Ishikawa (cell line): ENCODE data around the gene ZNF667.

Experiments
- EGR1 ChIP-seq: IDR thresholded peaks from 2 replicates; pipeline ENCODE4 v1.6.1; 2012
- EP300 ChIP-seq: IDR thresholded peaks from 2 replicates; pipeline ENCODE4 v1.6.1; 2012; ENCODE audit warnings: borderline replicate concordance
- NFIC ChIP-seq: IDR thresholded peaks from 2 replicates; pipeline ENCODE4 v1.6.1; 2012
- RAD21 ChIP-seq: IDR thresholded peaks from 2 replicates; pipeline ENCODE4 v1.6.1; 2012; ENCODE audit warnings: low read depth
- REST ChIP-seq: IDR thresholded peaks from 2 replicates; pipeline ENCODE4 v1.6.1; 2012; ENCODE audit warnings: low read depth, mild to moderate bottlenecking
- TAF1 ChIP-seq: IDR thresholded peaks from 2 replicates; pipeline ENCODE4 v1.6.1; 2012; ENCODE audit warnings: low read depth, mild to moderate bottlenecking
- YY1 ChIP-seq: IDR thresholded peaks from 2 replicates; pipeline ENCODE4 v1.6.1; 2012; ENCODE audit warnings: low read depth

- TF ChIP-seq EGR1 = no peak
- no peak for TF ChIP-seq RAD21
- no peak for TF ChIP-seq NFIC
- no peak for TF ChIP-seq YY1
- no peak for TF ChIP-seq EP300
- TF ChIP-seq REST = no peak
- TF ChIP-seq TAF1 = no peak
Measured at GRCh38 chr19:56423276-56423984, 53.7 kb downstream of the ZNF667 start.
